Left lung (tissue), 10 donors: Measurements from ENCODE around the gene GSK3B. TPM values are rescaled to one million over a fixed set of nuclear protein-coding genes. Genes with fewer than 3 reads are reported as not detected.

Experiments
- ATAC-seq: fragments of 200-7000 bp; cut with Tn5 transposase; one replicate; pipeline ENCODE4 v1.9.1; 2020; ENCODE audit warnings: moderate library complexity
- DNase-seq, 4 donors: peaks; one replicate each; pipeline ENCODE4 v3.0.0-alpha.2; 2013 to 2020
- H3K27ac ChIP-seq, 2 donors: fragments of 200-600 bp; sonication (generic) in 1 of 2; one replicate each; pipeline versions ENCODE4 v1.5.0 to v1.8.0; 2020 to 2021
- H3K27me3 ChIP-seq, 2 donors: fragments of 200-600 bp; sonication (generic) in 1 of 2; one replicate each; pipeline versions ENCODE4 v1.5.0 to v1.8.0; 2020 to 2021
- H3K36me3 ChIP-seq, 2 donors: fragments of 200-600 bp; sonication (generic) in 1 of 2; one replicate each; pipeline versions ENCODE4 v1.5.0 to v1.8.0; 2020 to 2021
- H3K4me1 ChIP-seq, 2 donors: fragments of 200-600 bp; one replicate each; pipeline ENCODE4 v1.8.0; 2021
- H3K4me3 ChIP-seq, 2 donors: fragments of 200-600 bp; sonication (generic) in 1 of 2; one replicate each; pipeline versions ENCODE4 v1.5.0 to v1.8.0; 2020 to 2021; ENCODE audit warnings: mild to moderate bottlenecking in 1 of 2
- H3K9me3 ChIP-seq, 2 donors: fragments of 200-600 bp; sonication (generic) in 1 of 2; one replicate each; pipeline versions ENCODE4 v1.5.0 to v1.8.0; 2020 to 2021
- intact Hi-C, 2 donors: fragments of 100-400 bp; cut with DNase I; formaldehyde crosslinking; loops; one replicate each; pipeline versions ENCODE4 v1.11.2 to v1.14.2; 2022
- polyA plus RNA-seq, 6 donors: library from polyadenylated mRNA; unstranded; fragments of 120-200 nt; gene quantifications; one replicate each; pipeline ENCODE4 v1.2.1, GENCODE V29; 2013; ENCODE audit not compliant: insufficient read length in 6 of 6
- total RNA-seq, 2 donors: library from RNA; stranded (reverse); fragmentation: NEBNext Ultra II Directional; extraction: Animal tissue kit (Norgen Biotek cat#: 25700); gene quantifications; one replicate each; pipeline ENCODE4 v1.2.1, GENCODE V29; 2021
- TF ChIP-seq, protein P1 (sequence below), 2 donors: fragments of 200-600 bp; sonication (generic) in 1 of 2; IDR thresholded peaks; one replicate each; pipeline versions ENCODE4 v1.5.0 to v1.8.0; 2021; ENCODE audit warnings: antibody characterized with exemption in 2 of 2
- donor health status: DM: no; HTN: yes; CAD: no.
- donor health status: DM: no; HTN: no; CAD: no.

The GSK3B gene
- total and polyA plus RNA-seq, 8 donors = 39.2 to 53.0 (median 42.4) TPM

GRCh38 chr3:119812491-119813058 is 281.7 kb downstream of the GSK3B start:
- TF ChIP-seq, protein P1, sequence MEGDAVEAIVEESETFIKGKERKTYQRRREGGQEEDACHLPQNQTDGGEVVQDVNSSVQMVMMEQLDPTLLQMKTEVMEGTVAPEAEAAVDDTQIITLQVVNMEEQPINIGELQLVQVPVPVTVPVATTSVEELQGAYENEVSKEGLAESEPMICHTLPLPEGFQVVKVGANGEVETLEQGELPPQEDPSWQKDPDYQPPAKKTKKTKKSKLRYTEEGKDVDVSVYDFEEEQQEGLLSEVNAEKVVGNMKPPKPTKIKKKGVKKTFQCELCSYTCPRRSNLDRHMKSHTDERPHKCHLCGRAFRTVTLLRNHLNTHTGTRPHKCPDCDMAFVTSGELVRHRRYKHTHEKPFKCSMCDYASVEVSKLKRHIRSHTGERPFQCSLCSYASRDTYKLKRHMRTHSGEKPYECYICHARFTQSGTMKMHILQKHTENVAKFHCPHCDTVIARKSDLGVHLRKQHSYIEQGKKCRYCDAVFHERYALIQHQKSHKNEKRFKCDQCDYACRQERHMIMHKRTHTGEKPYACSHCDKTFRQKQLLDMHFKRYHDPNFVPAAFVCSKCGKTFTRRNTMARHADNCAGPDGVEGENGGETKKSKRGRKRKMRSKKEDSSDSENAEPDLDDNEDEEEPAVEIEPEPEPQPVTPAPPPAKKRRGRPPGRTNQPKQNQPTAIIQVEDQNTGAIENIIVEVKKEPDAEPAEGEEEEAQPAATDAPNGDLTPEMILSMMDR (IDR thresholded peaks at IDR 0.05) = no peak
- H3K27ac ChIP-seq = no peak overlapping the region
- H3K27me3 ChIP-seq = no peaks in the 10 kb centered on the region
- ATAC-seq (no peak), DNase-seq (no peak)
- intact Hi-C loops = no loop called here
- peaks cover 0 to 9% of the 10 kb centered on the region in 2 donors for H3K4me1 ChIP-seq
- H3K9me3 ChIP-seq = no peaks in the 10 kb centered on the region
- no peak overlapping the region for H3K4me3 ChIP-seq
- H3K36me3 ChIP-seq = no peaks in the 10 kb centered on the region

- intact Hi-C loops = no loop called here
- H3K4me3 ChIP-seq = peak overlapping the region; percentile 42 to 52
- ATAC-seq = peak; percentile 83
- peak; percentile 14 to 87 (median 46) for DNase-seq
- TF ChIP-seq, protein P1 (IDR thresholded peaks at IDR 0.05) = no peak
- H3K9me3 ChIP-seq = no peaks in the 10 kb centered on the region
- no peak overlapping the region for H3K27ac ChIP-seq
- no peaks in the 10 kb centered on the region for H3K27me3 ChIP-seq
- H3K4me1 ChIP-seq = peaks cover 0 to 9% of the 10 kb centered on the region in 2 donors
- no peaks in the 10 kb centered on the region for H3K36me3 ChIP-seq
Observed at GRCh38 chr3:119810018-119810435, 284.2 kb downstream of the GSK3B start.

DNA sequence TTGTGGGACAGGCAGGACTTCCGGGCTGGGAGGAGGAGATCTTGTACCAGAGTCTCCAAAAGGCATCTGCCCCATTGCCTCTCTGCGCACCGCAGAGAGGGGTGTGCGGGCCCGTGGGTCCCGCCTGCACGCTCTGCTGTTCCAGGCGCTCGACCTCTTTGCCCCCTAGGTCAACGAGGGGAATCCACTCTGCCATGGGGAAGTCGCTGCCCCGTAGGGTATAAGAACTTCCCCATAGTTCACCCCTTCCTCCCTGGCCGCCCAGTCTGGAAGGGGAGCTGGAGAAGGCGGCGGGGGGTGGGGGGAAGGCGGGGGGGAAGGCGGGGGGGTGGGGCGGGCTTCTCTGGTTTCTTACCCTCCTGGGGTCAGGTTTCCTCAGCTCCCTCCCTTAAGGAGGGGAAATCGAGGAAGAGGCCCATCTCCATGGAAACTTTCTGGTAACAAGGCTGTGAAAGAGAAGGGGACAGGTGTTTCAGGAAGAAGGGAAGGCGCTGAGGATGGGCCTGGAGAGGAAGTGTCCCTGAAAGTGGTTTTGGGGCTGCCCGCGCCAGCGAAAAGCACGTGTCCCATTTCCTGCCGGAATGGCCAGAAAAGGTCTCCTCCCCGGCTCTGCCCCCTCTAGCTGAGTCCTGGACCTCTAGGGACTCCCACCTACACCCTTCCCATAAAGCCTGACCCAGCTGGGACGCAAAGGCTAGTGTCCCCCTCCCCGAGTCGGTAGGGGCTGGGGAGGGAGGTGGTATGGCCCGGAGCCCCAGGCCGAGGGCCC is 284.8 kb downstream of the GSK3B start:
- H3K36me3 ChIP-seq = no peaks in the 10 kb centered on the region
- H3K27me3 ChIP-seq = no peaks in the 10 kb centered on the region
- peaks cover 0 to 9% of the 10 kb centered on the region in 2 donors for H3K4me1 ChIP-seq
- peak in 1 of 4 donors; percentile 10 for DNase-seq
- no peak overlapping the region for H3K27ac ChIP-seq
- H3K4me3 ChIP-seq = peak overlapping the region; percentile 42 to 52
- TF ChIP-seq, protein P1 (IDR thresholded peaks at IDR 0.05) = no peak
- H3K9me3 ChIP-seq = no peaks in the 10 kb centered on the region
- peak; percentile 51 for ATAC-seq
- intact Hi-C loops = no loop called here

DNA sequence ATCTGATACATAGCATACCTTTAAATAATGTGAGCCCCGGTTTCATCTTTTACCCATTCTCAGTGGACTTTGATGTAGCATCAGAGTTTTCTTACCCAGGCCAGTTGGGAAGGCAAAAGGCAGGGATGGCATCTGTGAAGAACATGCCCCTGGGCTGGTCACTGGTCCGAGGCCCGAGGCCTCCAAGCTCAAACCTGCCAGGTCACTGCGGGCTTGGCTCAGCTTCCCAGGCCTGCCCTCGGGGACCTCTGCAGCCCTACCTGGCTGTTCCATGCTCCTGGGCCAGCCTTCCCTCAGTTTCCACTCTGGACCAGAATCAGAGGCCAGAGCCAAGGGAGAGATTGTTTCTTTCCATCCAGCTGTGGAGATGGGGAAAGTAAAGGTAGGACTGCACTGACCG is 285.4 kb downstream of the GSK3B start:
- Histone ChIP-seq H3K36me3 (no peaks in the 10 kb centered on the region), H3K27ac (no peak overlapping the region), H3K9me3 (no peaks in the 10 kb centered on the region), H3K27me3 (no peaks in the 10 kb centered on the region), H3K4me1 (peaks cover 0 to 9% of the 10 kb centered on the region in 2 donors), H3K4me3 (no peak overlapping the region)
- intact Hi-C loops = no loop called here
- TF ChIP-seq, protein P1 (IDR thresholded peaks at IDR 0.05) = no peak
- ATAC-seq (no peak), DNase-seq (no peak)

DNA sequence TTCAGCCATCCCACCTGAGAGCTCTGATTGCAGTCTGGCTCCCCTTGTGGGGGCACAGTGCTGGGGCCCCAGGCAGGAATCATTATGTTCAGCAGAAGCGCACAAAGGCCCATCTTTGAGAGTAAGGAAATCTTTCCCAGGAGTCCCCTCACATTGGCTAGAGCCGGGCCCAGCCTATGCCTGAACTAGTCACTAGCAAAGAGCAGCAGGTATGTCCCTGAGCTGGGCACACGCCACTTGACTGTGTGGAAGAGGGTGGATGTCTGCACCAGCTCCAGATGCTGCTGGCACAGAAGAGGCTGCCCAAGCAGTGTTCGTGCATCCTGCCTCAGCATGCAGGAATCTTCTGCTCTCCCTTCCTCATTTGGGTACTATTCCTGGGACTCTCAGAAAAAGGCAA is 286.0 kb downstream of the GSK3B start:
- TF ChIP-seq, protein P1 (IDR thresholded peaks at IDR 0.05) = no peak
- peaks cover 0 to 9% of the 10 kb centered on the region in 2 donors for H3K4me1 ChIP-seq
- no peaks in the 10 kb centered on the region for H3K27me3 ChIP-seq
- H3K9me3 ChIP-seq = no peaks in the 10 kb centered on the region
- no peaks in the 10 kb centered on the region for H3K36me3 ChIP-seq
- DNase-seq (no peak), ATAC-seq (no peak)
- H3K4me3 ChIP-seq = no peak overlapping the region
- intact Hi-C loops = no loop called here
- H3K27ac ChIP-seq = no peak overlapping the region
